ENCODE measurements around the gene ZBED4.
A peak's percentile ranks its signal among the peaks of the same experiment; 100 is the strongest.

Gene ZBED4

GRCh38 chr22:49900441-49901230, 47.0 kb downstream of the ZBED4 start:
- no peak for DNase-seq
- ATAC-seq: no peak

DNA sequence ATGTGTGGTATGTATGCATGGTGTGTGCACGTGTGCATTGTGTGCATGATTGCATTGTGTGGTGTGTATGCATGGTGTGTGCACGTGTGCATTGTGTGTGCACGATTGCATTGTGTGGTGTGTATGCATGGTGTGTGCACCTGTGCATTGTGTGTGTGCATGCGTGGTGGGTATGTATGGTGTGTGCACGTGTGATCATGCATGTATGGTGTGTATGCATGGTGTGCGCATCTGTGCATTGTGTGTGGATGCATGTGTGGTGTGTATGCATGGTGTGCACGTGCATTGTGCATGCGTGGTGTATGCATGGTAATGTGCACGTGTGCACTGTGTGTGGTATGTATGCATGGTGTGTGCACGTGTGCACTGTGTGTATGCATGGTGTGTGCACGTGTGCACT, 47.8 kb downstream of the ZBED4 start:
- no peak for DNase-seq
- no peak for ATAC-seq

- ATAC-seq (no peak), DNase-seq (no peak)
Measured at GRCh38 chr22:49903322-49904039, 49.8 kb downstream of the ZBED4 start.

GRCh38 chr22:49904040-49904369, 50.4 kb downstream of the ZBED4 start:
- ATAC-seq: no peak
- no peak for DNase-seq

- DNase-seq (no peak), ATAC-seq (no peak)
Measured at GRCh38 chr22:49905465-49905864, 51.8 kb downstream of the ZBED4 start.

DNA sequence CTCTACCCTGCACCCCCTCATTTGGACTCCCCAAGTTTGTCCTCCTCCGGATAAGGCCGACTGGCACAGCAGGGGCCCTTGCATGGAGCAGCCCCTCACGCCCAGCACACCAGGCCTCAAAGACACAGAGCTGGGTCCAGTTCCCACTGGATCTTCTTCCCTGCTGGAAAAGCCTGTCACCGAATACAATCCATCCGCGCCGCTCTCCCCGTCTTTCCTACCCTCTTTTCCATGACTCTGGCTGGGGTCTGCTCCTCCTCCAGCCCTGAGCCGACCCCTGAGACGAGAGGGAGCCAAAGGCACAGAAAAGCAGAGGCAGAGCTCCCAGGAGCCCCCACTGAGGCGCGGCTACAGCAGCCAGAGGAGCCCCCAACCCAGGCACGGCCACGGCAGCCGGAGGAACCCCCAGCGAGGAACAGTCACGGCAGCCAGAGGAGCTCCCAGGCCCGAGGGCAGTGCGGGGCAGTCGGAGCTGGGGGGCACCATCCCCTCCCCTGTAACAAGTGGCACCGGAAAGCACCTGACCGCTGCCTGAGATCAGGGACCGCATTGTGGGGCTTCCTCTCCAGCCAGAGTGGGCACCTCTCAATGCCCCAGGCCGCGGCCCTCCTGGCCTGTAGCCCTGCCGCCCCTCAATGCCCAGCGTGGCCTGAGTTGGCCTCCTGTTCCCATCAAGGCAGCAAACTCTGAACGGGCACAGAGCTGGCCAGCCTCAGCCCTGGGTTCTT, 52.6 kb downstream of the ZBED4 start:
- ATAC-seq (no peak), DNase-seq (no peak)

GRCh38 chr22:49906799-49907290, 53.2 kb downstream of the ZBED4 start:
- ATAC-seq: no peak

GRCh38 chr22:49907807-49908206, 54.2 kb downstream of the ZBED4 start:
- DNase-seq (no peak), ATAC-seq (no peak)

More at GRCh38 chr22:49906799-49907290, 53.2 kb downstream of the ZBED4 start:
- no peak for DNase-seq

DNA sequence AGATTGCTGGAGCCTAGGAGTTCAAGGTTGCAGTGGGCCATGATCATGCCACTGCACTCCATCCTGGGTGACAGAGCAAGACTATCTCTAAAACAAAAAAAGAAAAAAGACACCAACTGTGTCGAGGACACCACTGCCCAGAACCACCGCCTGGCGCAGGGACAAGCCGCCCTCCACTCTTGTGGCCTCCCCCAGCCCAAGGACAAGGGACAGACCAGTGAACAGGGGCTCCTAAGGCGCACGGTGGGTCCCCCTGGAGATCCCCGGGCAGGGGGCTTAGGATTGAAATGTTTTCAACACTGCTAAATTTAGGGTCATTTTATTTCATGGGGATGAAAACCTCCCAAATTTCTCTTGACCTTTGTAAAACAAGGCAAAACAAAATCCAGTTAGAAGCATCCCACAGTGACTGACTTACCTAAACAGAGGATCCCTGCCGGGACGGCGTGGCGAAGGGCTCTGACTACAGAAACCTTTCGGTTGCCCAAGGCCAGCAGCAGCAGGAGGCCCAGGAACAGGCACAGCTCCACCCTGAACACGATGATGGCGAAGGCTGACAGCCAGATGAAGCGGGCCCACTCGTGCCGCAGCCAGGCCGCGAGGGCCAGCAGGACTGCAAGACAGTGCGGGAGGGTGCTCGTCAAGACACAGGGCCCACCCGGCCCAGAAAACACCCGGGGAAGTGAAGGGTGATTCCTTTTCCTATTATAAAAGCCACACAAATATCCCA, 56.0 kb downstream of the ZBED4 start:
- DNase-seq (no peak), ATAC-seq (no peak)

DNA sequence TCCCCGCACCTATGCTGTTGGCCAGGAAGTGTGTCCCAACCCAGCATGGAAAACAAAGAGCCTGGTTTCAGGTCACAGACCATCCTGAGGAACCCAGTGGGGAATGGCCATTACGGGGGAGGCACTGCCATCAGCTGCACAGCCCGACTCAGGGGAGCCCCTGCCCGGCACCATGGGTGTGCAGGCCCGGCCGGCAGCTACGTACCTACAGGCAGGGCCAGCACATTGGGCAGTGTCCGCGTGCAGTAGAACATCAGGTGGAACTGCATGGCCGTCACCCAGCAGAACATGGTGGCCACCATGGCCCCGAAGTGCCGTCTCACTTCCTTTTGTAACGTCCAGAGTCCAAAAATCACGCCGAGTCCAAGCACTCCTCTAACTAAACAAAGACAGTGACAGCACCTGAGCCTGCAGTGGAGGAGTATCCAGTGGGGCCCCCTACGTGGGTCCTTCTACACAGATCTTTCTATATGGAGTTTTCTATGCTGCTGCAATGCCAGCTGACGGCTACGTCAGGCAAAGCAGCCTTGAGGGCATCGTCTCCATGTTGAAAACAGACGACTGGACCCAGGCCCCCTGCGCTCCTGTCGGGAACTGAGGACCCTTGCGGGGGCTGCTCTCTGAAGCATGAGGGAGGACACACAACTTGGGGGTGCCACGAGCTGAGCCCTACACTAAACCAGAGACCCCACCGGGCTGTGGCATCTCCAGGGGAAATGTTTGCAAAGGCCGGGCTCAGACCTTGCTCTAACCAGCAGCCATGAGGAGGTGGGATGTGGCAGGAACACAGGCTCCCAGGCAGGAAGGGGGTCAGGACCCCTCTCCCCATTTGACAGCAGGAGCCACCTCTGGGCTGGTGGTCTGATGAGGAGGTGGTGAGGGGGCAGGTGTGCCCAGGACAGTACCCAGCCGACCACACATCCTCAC, 56.8 kb downstream of the ZBED4 start:
- ATAC-seq (no peak), DNase-seq (no peak)

GRCh38 chr22:49911881-49912625, 58.4 kb downstream of the ZBED4 start:
- no peak for DNase-seq
- no peak for ATAC-seq

GRCh38 chr22:49913026-49913425, 59.4 kb downstream of the ZBED4 start:
- no peak for DNase-seq
- ATAC-seq: no peak

GRCh38 chr22:49913446-49913845, 59.8 kb downstream of the ZBED4 start:
- ATAC-seq (no peak), DNase-seq (no peak)

GRCh38 chr22:49914256-49914655, 60.6 kb downstream of the ZBED4 start:
- ATAC-seq: no peak

DNA sequence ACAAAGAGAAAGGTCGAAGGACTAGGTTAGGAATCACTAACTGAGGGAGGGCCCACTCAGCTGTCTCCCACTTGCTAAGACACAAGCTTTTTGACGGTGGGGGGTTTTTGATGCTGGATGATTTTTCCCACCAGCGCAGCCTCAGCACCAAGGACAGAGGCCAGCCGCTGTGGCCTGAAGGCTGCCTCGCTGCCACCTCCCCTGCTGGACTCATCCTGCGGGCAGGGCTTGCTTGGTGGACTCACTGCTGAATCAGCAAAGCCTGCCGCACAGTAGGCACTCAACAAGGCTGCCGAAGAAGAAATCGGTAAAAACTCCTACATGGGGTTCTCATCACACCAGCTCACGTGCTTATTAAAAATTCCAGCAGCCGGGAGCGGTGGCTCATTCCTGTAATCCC, 62.0 kb downstream of the ZBED4 start:
- no peak for DNase-seq
- ATAC-seq: no peak

More at GRCh38 chr22:49914256-49914655, 60.6 kb downstream of the ZBED4 start:
- no peak for DNase-seq

- ATAC-seq (no peak), DNase-seq (no peak)
Measured at GRCh38 chr22:49916831-49917230, 63.2 kb downstream of the ZBED4 start.

DNA sequence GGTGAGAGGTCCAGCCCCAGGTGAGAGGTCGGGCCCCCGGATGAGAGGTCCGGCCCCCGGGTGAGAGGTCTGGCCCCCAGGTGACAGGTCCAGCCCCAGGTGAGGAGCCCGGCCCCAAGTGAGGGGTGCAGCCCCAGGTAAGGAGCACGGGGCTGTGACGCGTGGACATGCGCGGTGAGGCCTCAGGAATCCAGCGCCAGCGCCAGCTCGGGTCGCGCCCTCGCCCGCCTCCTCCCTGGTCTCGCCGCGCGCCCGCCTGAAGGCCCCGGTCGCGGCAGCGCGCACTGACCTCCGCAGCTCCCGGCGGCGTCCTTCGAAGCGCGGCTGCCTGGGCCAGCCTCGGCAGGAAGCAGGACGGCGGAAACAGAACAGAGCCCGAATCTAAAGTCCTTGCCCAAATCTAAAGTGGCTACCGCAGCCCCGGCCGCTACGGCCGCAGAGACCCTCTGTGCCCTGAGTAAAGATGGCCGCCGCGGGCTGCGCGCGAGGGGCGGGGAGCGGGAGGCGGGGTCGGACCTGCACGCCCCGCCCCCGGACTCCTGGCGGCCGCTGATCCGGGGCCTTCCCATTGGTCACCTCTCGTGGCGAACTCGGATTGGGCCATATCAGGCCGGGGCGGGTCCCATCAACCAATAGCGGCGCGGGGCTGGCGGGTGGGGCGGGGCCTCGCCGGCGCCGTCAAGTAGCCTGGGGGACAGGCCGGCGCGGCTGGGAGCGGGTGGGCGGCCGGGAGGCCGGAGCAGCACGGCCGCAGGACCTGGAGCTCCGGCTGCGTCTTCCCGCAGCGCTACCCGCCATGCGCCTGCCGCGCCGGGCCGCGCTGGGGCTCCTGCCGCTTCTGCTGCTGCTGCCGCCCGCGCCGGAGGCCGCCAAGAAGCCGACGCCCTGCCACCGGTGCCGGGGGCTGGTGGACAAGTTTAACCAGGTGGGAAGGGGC, 64.6 kb downstream of the ZBED4 start, which contains the start of the genes ALG12 and CRELD2:
Gene ALG12, minus strand, starts transcription at position 465 of the 937 bp plus-strand sequence. CDS start 4,673 bp downstream, outside the sequence.
Gene CRELD2, plus strand, starts transcription at position 661 of the 937 bp plus-strand sequence. Its CDS starts 136 bp downstream, at position 797.
- ATAC-seq: peak; percentile 99
- peak; percentile 99 for DNase-seq

GRCh38 chr22:49918911-49919881, 65.6 kb downstream of the ZBED4 start:
- ATAC-seq: no peak
- DNase-seq: no peak
